Activated CD4-positive, alpha-beta T cell treated with anti-CD3 and anti-CD28 coated beads, Interleukin-2, Interleukin-6, amounts not matched to agents 100 ng/mL and 50 ng/mL, durations not matched to agents 16 hours and 8 hours (primary cell): Measurements from ENCODE around the gene OR5AR1.
A peak's percentile ranks its signal among the peaks of the same experiment; 100 is the strongest.
"Not testable (repeated sequence)": the region's sequence is repeated elsewhere in the genome, so short reads cannot be mapped to it uniquely, and the experiment has no call there.

Experiments used
- DNase-seq: peaks from one replicate; pipeline ENCODE4 v3.0.0-alpha.2; 2020

Gene OR5AR1

GRCh38 chr11:56663386-56663785 lies at the start of gene OR5AR1:
OR5AR1 (plus strand) TSS chr11:56663686; CDS start chr11:56663686, 0 bp downstream.
- DNase-seq, result no peak

GRCh38 chr11:56624661-56625110 lies 38.8 kb upstream of the OR5AR1 start:
- DNase-seq, result peak; percentile 41

DNA sequence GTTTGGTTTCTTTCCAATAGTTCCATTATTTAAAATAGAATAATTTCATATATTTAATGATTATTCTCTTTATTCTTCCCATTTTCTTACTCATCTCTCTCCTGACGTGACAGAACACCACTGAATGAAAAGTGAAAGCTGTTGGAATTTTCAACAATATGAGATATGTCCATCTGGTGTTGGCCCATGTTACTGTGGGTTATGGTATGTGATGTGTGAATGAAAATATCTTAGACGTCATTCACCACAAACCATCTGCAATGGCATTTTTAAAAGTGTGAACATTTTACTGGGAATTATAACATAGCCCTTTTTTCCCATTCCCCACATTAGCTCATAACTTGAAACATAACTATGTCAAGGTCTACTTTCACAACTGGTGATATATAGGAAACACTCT lies 37.5 kb upstream of the OR5AR1 start:
- DNase-seq, result no peak

GRCh38 chr11:56632329-56632728 lies 31.2 kb upstream of the OR5AR1 start:
- no peak for DNase-seq

DNA sequence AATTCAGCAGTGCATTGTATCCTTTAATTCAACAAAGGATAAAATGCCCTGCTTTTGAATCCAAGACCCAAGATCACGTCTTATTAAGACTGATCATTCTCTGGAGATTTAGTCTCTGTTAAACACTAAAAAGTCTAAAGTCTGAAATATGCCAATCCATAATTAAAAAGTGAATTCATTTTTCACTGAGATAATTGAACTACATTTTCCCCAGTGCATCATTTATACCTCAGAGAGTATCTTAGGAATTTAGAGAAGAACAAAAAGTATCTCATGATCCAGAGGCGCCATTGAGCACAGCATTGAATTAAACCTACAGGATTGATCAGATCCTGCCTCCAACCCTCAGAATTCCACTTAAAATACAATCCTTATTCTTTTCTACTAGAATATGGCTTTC lies 26.6 kb upstream of the OR5AR1 start:
- no peak for DNase-seq

DNA sequence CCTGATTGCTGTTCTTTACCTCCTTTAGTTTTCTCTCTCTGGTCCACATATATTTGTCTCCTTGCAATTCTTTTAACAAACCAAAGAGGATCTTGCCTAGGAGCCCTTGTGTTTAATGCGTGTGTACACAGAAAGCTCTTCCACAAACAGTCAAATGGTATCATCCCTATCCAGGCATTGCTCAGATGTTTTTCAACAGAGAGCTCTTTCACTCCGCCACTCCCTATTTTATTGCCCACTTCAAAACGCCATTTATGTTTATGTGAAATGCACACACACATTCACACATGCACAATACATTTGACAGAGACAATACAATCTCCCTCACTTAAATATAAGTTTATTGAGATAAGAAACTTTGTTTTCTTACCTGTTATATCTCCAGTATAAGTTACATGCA lies 26.0 kb upstream of the OR5AR1 start:
- DNase-seq, result no peak

- DNase-seq, result no peak
Observed at GRCh38 chr11:56642339-56642738, 21.1 kb upstream of the OR5AR1 start, which contains the start of gene OR5AP2. OR5AP2 (minus strand) TSS chr11:56642439; CDS start chr11:56642439, 0 bp downstream.

GRCh38 chr11:56659755-56660154 lies 3.7 kb upstream of the OR5AR1 start:
- DNase-seq, result no peak

DNA sequence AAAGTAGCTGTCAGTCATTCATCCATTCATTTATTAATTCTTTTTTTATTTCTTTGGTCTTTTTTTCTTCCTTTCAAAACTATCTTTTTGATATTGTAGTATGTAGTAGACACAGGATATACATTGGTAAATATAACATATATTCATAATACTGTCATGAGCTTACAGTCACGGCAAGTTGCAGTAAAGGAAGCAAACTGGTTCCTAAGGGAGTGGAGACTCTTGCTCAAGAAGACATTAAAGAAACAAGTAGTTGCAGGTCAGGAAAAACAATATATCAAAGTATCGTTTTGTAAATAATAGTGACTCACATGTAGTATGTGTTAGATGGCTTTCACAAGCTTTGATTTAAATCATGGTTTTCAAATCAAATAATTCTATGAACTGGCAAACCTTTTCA lies 7.5 kb downstream of the OR5AR1 start:
- DNase-seq, result no peak

DNA sequence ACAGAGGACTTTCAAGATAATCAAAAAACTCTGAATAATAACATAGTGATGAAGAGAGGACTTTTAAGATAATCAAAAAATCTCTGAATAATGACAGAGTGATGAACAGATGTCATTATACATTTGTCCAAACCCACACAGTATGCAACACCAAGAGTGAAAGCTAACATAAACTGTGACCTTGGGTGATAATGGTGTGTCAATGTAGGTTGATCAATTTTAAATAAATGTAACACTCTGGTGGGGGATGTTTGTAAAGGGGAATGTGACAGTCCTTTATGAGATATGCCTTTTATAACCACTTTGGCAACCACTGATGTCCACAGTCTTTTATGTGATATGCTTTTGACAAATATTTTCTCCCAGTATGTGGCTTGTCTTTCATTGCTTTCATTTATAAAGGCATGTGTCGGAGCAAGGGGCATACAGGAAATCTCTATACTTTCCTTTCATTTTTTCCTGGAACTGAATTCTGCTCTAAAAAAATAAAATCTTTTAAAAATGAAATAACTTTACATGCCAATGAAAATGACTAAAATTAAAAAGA lies 25.1 kb downstream of the OR5AR1 start:
- DNase-seq, result no peak

- DNase-seq, result not testable (repeated sequence)
Observed at GRCh38 chr11:56691179-56691578, 27.7 kb downstream of the OR5AR1 start.

DNA sequence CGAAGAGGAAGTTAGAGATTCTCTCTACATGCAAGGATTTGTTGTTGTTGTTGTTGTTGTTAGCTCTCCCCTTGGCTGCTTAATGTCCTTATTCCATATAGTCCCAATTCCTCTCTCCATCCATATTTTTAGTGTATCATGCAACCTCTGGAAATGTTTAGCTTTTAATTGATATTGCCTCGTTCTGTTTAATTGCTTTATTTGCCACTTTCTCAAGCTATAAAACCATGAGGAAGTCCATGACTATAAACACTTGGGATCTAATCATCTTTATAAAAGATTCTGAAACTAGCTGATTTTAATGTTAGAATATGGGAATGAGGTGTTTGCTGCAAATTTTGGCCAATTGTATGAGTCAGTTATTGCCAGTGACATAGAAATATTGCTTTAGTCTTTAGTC lies 29.9 kb downstream of the OR5AR1 start:
- no peak for DNase-seq

- DNase-seq, result no peak
Observed at GRCh38 chr11:56698795-56699194, 35.3 kb downstream of the OR5AR1 start, which contains the start of gene OR9G1. OR9G1 (plus strand) TSS chr11:56699095; CDS start chr11:56700388, 1,293 bp downstream.

DNA sequence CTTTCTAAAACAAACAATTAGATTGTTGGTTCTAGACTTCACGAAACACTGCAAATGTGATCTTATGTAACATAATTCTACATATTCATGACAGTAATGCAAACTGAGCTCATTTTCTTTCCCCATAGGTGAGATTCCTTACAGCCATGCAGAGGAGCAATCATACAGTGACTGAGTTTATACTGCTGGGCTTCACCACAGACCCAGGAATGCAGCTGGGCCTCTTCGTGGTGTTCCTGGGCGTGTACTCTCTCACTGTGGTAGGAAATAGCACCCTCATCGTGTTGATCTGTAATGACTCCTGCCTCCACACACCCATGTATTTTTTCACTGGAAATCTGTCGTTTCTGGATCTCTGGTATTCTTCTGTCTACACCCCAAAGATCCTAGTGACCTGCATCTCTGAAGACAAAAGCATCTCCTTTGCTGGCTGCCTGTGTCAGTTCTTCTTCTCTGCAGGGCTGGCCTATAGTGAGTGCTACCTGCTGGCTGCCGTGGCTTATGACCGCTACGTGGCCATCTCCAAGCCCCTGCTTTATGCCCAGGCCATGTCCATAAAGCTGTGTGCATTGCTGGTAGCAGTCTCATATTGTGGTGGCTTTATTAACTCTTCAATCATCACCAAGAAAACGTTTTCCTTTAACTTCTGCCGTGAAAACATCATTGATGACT lies 36.9 kb downstream of the OR5AR1 start:
- no peak for DNase-seq

DNA sequence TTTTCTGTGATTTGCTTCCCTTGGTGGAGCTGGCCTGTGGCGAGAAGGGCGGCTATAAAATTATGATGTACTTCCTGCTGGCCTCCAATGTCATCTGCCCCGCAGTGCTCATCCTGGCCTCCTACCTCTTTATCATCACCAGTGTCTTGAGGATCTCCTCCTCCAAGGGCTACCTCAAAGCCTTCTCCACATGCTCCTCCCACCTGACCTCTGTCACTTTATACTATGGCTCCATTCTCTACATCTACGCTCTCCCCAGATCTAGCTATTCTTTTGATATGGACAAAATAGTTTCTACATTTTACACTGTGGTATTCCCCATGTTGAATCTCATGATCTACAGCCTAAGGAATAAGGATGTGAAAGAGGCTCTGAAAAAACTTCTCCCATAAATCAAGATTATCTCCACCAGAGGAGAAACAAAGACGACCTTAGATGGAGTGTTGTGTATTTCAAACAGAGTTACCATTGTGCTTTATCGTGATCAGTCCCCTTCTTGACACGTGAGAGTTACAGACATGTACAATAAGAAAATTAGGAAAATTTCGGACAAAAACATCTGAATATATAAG lies 37.5 kb downstream of the OR5AR1 start:
- DNase-seq, result no peak

DNA sequence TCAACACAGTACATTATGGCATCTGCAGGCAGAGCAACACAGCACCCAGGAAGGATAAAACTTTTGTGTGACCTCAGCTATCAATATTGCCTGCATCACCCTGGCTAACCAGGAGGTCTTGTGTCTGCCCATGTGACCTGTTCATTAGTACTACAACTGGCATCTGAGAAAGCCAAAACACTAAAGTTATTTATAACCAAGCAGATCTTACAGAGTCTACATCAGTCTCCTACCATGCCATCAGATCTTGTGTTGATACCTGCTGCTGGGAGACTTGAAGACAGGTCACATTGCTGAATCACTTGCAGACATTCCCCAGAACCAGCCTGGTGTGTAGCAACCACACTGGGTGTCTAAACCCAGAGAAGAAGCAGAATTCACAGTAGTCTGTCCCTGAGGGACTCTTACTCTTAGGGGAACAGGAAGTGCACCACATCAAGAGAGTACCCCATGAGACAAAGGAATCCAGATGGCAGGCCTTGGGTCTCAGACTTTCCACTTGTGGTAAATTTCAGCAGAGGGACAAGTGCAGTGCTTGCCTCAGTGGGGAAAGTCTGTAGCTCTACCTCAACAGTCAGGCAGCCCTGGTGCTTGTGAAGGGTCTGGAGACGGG lies 42.4 kb downstream of the OR5AR1 start:
- no peak for DNase-seq

DNA sequence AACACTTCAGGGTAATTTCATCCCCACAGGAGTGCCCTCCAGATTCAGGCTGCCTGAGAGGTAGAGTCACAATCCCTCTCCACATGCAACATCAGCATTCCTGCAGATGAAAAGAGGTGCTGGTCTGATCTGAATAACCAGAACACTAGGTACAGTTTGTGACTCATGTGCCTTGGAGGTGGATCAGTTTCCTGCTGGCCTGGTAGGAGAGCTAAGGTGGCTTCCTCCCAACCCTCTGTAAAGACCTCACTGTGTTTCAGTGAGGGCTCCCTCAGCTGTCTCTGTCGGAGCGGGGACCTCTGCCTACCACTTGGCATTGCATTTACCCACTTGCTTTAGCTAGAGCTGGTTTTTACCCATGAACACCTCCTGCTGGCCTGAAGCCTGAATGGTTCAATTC lies 43.0 kb downstream of the OR5AR1 start:
- DNase-seq, result no peak

DNA sequence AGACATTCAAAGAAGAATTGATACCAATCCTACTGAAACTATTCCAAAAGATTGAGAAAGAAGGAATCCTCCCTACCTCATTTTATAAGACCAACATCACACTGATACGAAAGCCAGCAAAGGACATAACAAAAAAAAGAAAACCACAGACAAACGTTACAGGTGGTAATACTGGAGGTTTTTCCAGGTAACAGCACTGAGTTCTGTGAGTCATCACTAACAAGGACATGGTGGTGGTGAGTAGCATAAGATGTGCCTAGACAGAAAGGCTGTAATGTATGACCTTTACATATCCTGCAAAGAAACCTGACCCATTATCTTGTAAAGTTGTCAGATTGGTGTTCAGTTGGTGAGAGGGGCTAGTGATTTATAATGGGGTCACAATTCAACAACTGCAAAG lies 50.7 kb downstream of the OR5AR1 start:
- no peak for DNase-seq
